Activated CD8-positive, alpha-beta memory T cell treated with anti-CD3 and anti-CD28 coated beads, Interleukin-2, amount 10 ng/mL, durations not matched to agents 7 days and 5 days (primary cell): ENCODE measurements around the gene NDUFB1. TPM values are rescaled to one million over a fixed set of nuclear protein-coding genes. Genes with fewer than 3 reads are reported as not detected.

Experiments used
- total RNA-seq, 2 experiments: library from RNA; stranded (reverse); gene quantifications; one replicate each; pipeline ENCODE4 v1.2.3, GENCODE V29; 2021

The NDUFB1 gene
- total RNA-seq, 2 experiments from 2014 or later, result 109 to 115 TPM

Other genes with a start within 250 kb of the NDUFB1 start
- gene FBLN5, start 174.0 kb downstream of the NDUFB1 start, total RNA-seq, result under 1 TPM; 0.23 to 0.73 TPM
- gene TRIP11, start 81.6 kb downstream of the NDUFB1 start, total RNA-seq, result 10 to 100 TPM; 39.2 to 47.4 TPM
- gene ATXN3, start 15.1 kb downstream of the NDUFB1 start, total RNA-seq, result 10 to 100 TPM; 26.6 to 30.2 TPM
- 100 to 1,000 TPM in 1 of 2 experiments, 10 to 100 TPM in 1; 75.5 to 107 TPM for gene CPSF2, start 263 bp upstream of the NDUFB1 start, total RNA-seq
- not detected for gene SLC24A4, start 201.5 kb upstream of the NDUFB1 start, total RNA-seq